ENCODE results near the gene P4HA1.
A peak's percentile ranks its signal among the peaks of the same experiment; 100 is the strongest.
"Not testable (repeated sequence)": the region's sequence is repeated elsewhere in the genome, so short reads cannot be mapped to it uniquely, and the experiment has no call there.

The P4HA1 gene

DNA sequence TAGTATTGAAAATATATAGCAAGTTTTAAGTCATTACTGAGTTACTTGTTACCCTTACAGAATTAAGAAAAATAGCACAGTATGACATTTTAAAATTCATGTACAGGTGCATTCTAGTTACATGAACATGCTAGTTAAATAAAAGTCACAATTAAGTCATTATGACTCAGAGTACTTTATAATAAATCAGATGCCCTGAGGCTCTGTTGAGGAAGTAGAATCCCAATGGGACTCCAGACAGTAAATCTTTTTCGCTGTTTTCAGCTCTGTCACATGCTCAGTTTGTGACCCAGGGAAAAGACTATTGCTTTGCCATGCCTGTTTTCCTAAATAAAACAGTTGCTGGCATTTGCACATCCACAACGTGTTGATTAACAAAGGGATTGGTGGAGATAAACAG, 34.6 kb upstream of the P4HA1 start:
- no peak overlapping the region for H3K4me3 ChIP-seq (ENCODE audit: low read depth, low read length)
- no peak for DNase-seq (ENCODE audit: low read depth)
- TF ChIP-seq, protein P1, sequence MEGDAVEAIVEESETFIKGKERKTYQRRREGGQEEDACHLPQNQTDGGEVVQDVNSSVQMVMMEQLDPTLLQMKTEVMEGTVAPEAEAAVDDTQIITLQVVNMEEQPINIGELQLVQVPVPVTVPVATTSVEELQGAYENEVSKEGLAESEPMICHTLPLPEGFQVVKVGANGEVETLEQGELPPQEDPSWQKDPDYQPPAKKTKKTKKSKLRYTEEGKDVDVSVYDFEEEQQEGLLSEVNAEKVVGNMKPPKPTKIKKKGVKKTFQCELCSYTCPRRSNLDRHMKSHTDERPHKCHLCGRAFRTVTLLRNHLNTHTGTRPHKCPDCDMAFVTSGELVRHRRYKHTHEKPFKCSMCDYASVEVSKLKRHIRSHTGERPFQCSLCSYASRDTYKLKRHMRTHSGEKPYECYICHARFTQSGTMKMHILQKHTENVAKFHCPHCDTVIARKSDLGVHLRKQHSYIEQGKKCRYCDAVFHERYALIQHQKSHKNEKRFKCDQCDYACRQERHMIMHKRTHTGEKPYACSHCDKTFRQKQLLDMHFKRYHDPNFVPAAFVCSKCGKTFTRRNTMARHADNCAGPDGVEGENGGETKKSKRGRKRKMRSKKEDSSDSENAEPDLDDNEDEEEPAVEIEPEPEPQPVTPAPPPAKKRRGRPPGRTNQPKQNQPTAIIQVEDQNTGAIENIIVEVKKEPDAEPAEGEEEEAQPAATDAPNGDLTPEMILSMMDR (IDR thresholded peaks at IDR 0.05; ENCODE audit: insufficient read depth, low read depth, low read length, missing control alignments), result no peak

DNA sequence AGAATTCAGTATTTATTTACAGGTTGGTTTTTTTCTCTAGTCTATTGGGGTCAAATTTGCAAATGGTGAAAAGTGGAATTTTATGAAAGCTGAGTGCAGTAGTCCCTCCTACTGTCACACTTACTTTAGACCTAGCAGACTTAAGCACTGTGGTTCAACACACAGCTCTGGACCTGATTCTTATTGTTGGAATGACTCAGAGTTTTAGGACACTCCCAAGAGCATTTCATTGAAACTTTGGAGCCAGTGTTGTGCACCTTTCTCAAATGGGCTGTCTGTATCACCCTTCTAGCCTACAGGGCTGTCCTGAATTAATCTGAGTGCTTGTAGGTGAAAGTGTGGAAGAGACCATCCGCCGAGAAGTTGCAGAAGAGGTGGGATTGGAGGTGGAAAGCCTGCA, 29.7 kb upstream of the P4HA1 start:
- no peak overlapping the region for H3K4me3 ChIP-seq (ENCODE audit: low read depth, low read length)
- TF ChIP-seq, protein P1 (IDR thresholded peaks at IDR 0.05; ENCODE audit: insufficient read depth, low read depth, low read length, missing control alignments), result no peak

DNA sequence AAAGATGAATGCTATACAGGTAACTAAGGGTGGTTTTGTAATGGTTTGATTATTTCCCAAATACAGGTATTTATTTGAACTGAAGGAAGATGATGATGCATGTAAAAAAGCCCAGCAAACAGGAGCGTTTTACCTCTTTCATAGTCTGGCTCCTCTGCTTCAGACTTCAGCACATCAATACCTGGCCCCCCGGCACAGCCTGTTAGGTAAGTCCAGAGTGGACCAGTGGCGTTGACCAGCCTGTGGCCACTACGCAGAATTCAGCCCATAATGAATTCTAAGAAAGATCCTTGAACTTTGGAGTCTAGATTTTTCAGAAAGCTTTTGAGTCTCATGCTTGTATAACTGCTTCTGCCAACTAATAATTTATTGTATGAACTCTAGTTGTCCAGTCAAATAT, 23.3 kb upstream of the P4HA1 start:
- no peak for DNase-seq (ENCODE audit: low read depth)
- H3K4me3 ChIP-seq (ENCODE audit: low read depth, low read length), result no peak overlapping the region
- TF ChIP-seq, protein P1 (IDR thresholded peaks at IDR 0.05; ENCODE audit: insufficient read depth, low read depth, low read length, missing control alignments), result no peak

More for the DNA sequence above, 29.7 kb upstream of the P4HA1 start:
- no peak for DNase-seq (ENCODE audit: low read depth)

DNA sequence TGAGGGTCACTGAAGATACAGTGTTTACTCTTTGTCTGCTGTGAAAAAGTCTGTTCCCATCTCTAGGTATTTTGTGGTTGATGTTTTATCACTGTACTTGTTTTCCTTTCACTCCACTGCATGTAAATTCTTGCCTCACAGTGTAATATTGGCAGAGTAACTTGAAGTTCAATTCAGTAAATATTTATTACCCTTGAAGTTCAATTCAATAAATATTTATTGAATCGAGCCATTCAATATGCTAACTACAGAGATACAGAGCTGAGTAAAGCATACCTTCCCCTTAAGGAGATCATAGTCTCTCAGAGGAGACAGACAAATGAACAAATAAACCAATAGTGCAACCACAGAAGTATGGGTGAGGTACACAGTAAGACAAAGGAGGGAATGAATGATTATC, 22.8 kb upstream of the P4HA1 start:
- DNase-seq (ENCODE audit: low read depth), result no peak
- H3K4me3 ChIP-seq (ENCODE audit: low read depth, low read length), result no peak overlapping the region
- TF ChIP-seq, protein P1 (IDR thresholded peaks at IDR 0.05; ENCODE audit: insufficient read depth, low read depth, low read length, missing control alignments), result no peak

GRCh38 chr10:73117976-73118743, 21.5 kb upstream of the P4HA1 start:
- H3K4me3 ChIP-seq (ENCODE audit: low read depth, low read length), result peak overlapping the region; percentile 51
- TF ChIP-seq, protein P1 (IDR thresholded peaks at IDR 0.05; ENCODE audit: insufficient read depth, low read depth, low read length, missing control alignments), result no peak
- DNase-seq (ENCODE audit: low read depth), result peak; percentile 81

GRCh38 chr10:73116017-73116416, 19.4 kb upstream of the P4HA1 start:
- TF ChIP-seq, protein P1 (IDR thresholded peaks at IDR 0.05; ENCODE audit: insufficient read depth, low read depth, low read length, missing control alignments), result no peak
- DNase-seq (ENCODE audit: low read depth), result no peak
- H3K4me3 ChIP-seq (ENCODE audit: low read depth, low read length), result no peak overlapping the region

DNA sequence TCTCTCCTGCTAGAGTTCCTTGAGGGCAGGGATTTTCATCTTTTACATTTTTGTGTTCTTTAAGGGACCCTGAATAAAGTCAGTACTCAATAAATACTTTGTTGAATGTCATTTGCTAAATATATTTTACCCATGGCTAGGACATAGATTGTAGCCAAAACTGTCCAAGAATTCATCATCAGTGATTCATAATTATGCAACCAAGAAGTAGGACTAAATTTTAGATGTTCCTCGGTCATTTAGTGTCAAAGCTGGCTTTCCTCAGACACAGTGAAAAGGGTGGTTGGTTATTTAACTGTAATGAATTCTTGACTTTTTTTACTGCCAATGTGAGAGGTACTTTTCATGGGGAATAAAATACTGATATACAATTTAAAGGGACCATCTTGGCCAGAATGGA, 16.9 kb upstream of the P4HA1 start:
- TF ChIP-seq, protein P1 (IDR thresholded peaks at IDR 0.05; ENCODE audit: insufficient read depth, low read depth, low read length, missing control alignments), result no peak
- DNase-seq (ENCODE audit: low read depth), result no peak
- H3K4me3 ChIP-seq (ENCODE audit: low read depth, low read length), result no peak overlapping the region

DNA sequence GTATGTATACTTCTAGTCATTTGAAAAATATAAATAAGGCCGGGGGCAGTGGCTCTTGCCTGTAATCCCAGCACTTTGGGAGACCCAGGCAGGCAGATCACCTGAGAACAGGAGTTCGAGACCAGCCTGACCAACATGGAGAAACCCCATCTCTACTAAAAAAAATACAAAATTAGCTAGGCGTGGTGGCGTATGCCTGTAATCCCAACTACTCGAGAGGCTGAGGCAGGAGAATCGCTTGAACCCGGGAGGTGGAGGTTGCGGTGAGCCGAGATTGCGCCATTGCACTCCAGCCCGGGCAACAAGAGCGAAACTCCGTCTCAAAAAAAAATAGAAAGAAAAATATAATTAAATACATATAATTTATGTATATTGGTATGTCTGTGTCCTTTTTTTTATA, 15.4 kb upstream of the P4HA1 start:
- peak overlapping the region; percentile 62; the same call in 1 of the 2 replicates for H3K4me3 ChIP-seq (ENCODE audit: low read depth, low read length)
- DNase-seq (ENCODE audit: low read depth), result not testable (repeated sequence)
